ENCODE data around the gene SORBS2. TPM values are rescaled to one million over a fixed set of nuclear protein-coding genes. Genes with fewer than 3 reads are reported as not detected.

SORBS2 gene
- total RNA-seq, 4 donors from 2014 or later, result 17.4 to 40.8 (median 21.9) TPM

DNA sequence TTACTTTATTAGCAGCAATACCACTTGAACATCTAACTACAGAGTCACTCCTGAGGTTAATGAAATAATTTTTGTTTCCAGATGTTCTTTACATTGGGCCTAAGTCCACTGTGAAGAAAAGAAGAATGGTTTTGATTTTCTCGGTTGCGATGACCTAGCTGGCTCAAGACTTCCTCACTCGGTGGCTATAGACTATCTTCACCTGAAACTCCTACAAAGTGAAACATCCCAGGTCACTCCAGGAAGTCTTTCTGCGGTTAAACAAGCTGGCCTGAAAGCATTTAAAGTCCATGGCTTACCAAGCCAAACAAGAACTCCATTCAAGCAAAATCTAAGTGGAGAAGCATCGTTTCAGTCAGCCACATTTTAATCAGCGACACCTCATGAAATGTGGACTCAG is 13.7 kb upstream of the SORBS2 start:
- no peak overlapping the region for H3K4me3 ChIP-seq
- 86% methylated on average over 6 of the region's 6 CpGs for WGBS

DNA sequence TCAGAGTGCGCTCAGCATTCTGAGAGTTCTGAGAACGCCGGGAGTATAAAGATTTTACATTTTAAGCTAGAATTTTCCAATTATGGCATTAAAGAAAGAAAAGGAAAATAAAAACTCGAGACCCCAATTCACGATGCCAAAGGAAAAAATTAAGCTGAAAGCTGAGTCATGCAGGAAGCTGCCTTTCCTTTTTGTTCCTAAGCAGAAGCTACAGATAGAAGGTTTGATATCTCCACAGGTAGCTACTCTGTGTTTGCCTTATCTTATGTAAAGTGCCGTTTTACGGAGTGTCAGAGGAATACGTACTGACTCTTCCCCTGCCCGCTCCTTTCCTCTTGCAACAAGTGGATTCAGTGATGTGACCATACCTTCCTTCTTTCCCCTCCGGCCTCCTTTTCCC is 10.8 kb upstream of the SORBS2 start:
- Histone ChIP-seq H3K4me1 (no peaks in the 10 kb centered on the region), H3K27me3 (no peaks in the 10 kb centered on the region), H3K27ac (no peak overlapping the region), H3K36me3 (no peaks in the 10 kb centered on the region), H3K9me3 (no peaks in the 10 kb centered on the region), H3K4me3 (no peak overlapping the region)
- DNase-seq (ENCODE audit: low spot score in 2 of 2), result no peak
- WGBS, result 83% methylated on average over 10 of the region's 10 CpGs
- TF ChIP-seq EP300 (IDR thresholded peaks at IDR 0.05) (no peak), POLR2AphosphoS5 (IDR thresholded peaks at IDR 0.05) (no peak)

More for the DNA sequence above, 13.7 kb upstream of the SORBS2 start:
- no peak overlapping the region for H3K27ac ChIP-seq
- H3K27me3 ChIP-seq, result no peaks in the 10 kb centered on the region
- no peaks in the 10 kb centered on the region for H3K4me1 ChIP-seq
- no peaks in the 10 kb centered on the region for H3K36me3 ChIP-seq
- no peak for TF ChIP-seq EP300 (IDR thresholded peaks at IDR 0.05)
- no peak for TF ChIP-seq POLR2AphosphoS5 (IDR thresholded peaks at IDR 0.05)
- TF ChIP-seq, protein P1, sequence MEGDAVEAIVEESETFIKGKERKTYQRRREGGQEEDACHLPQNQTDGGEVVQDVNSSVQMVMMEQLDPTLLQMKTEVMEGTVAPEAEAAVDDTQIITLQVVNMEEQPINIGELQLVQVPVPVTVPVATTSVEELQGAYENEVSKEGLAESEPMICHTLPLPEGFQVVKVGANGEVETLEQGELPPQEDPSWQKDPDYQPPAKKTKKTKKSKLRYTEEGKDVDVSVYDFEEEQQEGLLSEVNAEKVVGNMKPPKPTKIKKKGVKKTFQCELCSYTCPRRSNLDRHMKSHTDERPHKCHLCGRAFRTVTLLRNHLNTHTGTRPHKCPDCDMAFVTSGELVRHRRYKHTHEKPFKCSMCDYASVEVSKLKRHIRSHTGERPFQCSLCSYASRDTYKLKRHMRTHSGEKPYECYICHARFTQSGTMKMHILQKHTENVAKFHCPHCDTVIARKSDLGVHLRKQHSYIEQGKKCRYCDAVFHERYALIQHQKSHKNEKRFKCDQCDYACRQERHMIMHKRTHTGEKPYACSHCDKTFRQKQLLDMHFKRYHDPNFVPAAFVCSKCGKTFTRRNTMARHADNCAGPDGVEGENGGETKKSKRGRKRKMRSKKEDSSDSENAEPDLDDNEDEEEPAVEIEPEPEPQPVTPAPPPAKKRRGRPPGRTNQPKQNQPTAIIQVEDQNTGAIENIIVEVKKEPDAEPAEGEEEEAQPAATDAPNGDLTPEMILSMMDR (IDR thresholded peaks at IDR 0.05), result no peak
- TF ChIP-seq POLR2A (IDR thresholded peaks at IDR 0.05), result no peak
- DNase-seq (ENCODE audit: low spot score in 2 of 2), result no peak
- H3K9me3 ChIP-seq, result no peaks in the 10 kb centered on the region

DNA sequence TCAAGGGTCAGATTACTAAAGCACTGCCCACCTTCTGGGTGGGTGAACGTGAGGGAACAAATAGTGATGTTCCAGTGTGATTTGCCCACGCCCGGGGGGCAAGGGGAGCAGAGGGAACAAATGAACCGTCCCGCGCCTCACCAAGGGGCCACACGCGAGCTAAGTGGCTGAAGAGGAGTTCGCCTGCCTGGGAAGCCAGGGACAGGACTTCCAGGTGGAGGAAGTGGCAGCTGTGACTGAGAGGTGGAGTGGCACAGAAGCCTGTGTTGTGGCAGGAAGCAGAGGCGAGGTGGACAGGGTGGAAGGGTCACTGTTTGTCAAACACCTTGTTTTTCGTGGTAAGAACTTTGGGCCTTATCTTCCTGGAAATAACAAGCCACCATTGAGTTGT is 9.0 kb upstream of the SORBS2 start:
- TF ChIP-seq POLR2A (IDR thresholded peaks at IDR 0.05) (no peak), EP300 (IDR thresholded peaks at IDR 0.05) (no peak), POLR2AphosphoS5 (IDR thresholded peaks at IDR 0.05) (no peak)
- TF ChIP-seq, protein P1 (IDR thresholded peaks at IDR 0.05), result no peak
- H3K27ac ChIP-seq, result no peak overlapping the region
- H3K4me3 ChIP-seq, result no peak overlapping the region
- no peaks in the 10 kb centered on the region for H3K27me3 ChIP-seq
- no peaks in the 10 kb centered on the region for H3K4me1 ChIP-seq
- no peaks in the 10 kb centered on the region for H3K9me3 ChIP-seq
- WGBS, result 92% methylated on average over 11 of the region's 11 CpGs
- DNase-seq (ENCODE audit: low spot score in 2 of 2), result no peak
- H3K36me3 ChIP-seq, result no peaks in the 10 kb centered on the region

DNA sequence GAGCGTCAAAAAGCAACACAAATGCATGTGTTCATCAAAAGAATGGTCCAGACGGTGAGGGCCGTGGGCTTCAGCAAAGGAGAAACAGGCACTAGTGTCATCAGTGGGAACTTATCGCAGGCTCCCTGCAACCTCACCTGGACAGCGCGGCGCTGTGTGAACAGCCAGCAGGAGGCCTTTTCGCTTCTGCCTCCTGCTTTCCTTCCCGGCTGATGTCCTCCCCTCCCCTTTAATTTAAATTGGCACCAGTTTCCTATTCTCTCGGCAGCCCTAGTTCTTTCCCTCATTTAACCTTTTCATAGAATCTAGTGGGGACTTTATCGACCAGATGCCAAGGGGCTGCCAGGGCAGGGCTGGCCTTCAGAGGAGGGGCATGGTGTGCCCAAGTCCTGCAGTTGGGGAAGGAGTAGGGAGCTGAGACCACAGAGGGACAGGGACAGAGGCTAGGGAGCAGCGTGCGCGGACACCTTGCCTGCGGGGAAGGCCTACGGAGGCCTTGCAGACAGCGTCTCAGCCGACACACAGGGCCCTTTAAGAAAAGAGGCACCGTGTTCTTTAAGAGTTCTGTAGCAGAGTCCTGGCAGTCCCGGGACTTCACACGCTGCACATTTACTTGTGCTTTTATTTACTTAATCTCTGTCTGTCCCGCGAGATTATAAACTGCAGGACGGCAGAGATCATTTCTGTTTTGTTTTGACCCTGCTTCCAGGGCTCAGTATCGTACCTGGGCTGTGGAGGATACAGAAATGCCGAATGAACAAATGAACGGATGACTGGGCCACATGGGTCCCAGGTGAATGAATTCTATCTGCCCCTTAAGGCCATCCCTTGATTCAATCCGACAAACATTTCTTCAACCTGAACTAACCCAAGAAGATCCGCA is 8.4 kb upstream of the SORBS2 start:
- Histone ChIP-seq H3K36me3 (no peaks in the 10 kb centered on the region), H3K4me3 (no peak overlapping the region), H3K27ac (no peak overlapping the region), H3K9me3 (no peaks in the 10 kb centered on the region), H3K4me1 (no peaks in the 10 kb centered on the region), H3K27me3 (no peaks in the 10 kb centered on the region)
- TF ChIP-seq EP300 (IDR thresholded peaks at IDR 0.05), result no peak
- no peak for TF ChIP-seq POLR2AphosphoS5 (IDR thresholded peaks at IDR 0.05)
- TF ChIP-seq POLR2A (IDR thresholded peaks at IDR 0.05), result no peak
- TF ChIP-seq, protein P1 (IDR thresholded peaks at IDR 0.05), result no peak
- no peak for DNase-seq (ENCODE audit: low spot score in 2 of 2)
- WGBS, result 81% methylated on average over 29 of the region's 29 CpGs

DNA sequence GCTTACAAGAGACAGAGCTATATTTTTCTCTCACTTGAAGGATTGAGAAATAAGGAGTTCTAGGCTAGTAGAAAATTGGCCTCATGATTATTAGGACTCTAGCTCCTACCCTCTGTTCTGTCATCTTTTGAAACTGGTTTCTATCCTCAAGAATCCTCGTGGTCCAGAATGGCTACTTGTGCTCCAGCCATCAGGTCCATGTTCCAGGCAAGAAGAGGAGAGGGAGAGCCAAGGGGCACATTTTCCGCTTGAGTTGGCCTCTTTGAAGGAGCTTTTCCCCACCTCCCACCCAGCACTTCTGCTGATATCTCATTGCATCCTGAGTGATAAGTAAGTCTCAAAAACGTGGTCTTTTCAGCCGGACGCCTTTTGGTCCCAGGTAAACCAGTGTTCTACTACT is 7.2 kb upstream of the SORBS2 start:
- Histone ChIP-seq H3K27me3 (no peaks in the 10 kb centered on the region), H3K4me3 (no peak overlapping the region), H3K9me3 (no peaks in the 10 kb centered on the region), H3K27ac (no peak overlapping the region), H3K4me1 (no peaks in the 10 kb centered on the region), H3K36me3 (no peaks in the 10 kb centered on the region)
- TF ChIP-seq POLR2AphosphoS5 (IDR thresholded peaks at IDR 0.05) (no peak), EP300 (IDR thresholded peaks at IDR 0.05) (no peak)
- TF ChIP-seq, protein P1 (IDR thresholded peaks at IDR 0.05), result no peak
- DNase-seq (ENCODE audit: low spot score in 2 of 2), result no peak
- 95% methylated on average over 5 of the region's 5 CpGs for WGBS

Measured in suprapubic skin (tissue), 4 donors.